ENCODE data around the gene COMMD10.
"Not testable (repeated sequence)": the region's sequence is repeated elsewhere in the genome, so short reads cannot be mapped to it uniquely, and the experiment has no call there.

The COMMD10 gene

GRCh38 chr5:116097301-116097700, 12.5 kb downstream of the COMMD10 start:
- DNase-seq (ENCODE audit: low read depth in 2 of 2) = no peak

- DNase-seq (ENCODE audit: low read depth in 2 of 2) = no peak
Measured at GRCh38 chr5:116098998-116099397, 14.2 kb downstream of the COMMD10 start.

GRCh38 chr5:116104941-116105340, 20.1 kb downstream of the COMMD10 start:
- DNase-seq (ENCODE audit: low read depth in 2 of 2) = not testable (repeated sequence)

- DNase-seq (ENCODE audit: low read depth in 2 of 2) = no peak
Measured at GRCh38 chr5:116115163-116115562, 30.3 kb downstream of the COMMD10 start.

- no peak for DNase-seq (ENCODE audit: low read depth in 2 of 2)
Measured at GRCh38 chr5:116130471-116130870, 45.6 kb downstream of the COMMD10 start.

GRCh38 chr5:116130976-116131375, 46.2 kb downstream of the COMMD10 start:
- DNase-seq (ENCODE audit: low read depth in 2 of 2) = no peak

- no peak for DNase-seq (ENCODE audit: low read depth in 2 of 2)
Measured at GRCh38 chr5:116133281-116133680, 48.5 kb downstream of the COMMD10 start.

GRCh38 chr5:116135344-116135743, 50.5 kb downstream of the COMMD10 start:
- no peak for DNase-seq (ENCODE audit: low read depth in 2 of 2)

- no peak for DNase-seq (ENCODE audit: low read depth in 2 of 2)
Measured at GRCh38 chr5:116137544-116138378, 52.9 kb downstream of the COMMD10 start.

- DNase-seq (ENCODE audit: low read depth in 2 of 2) = no peak
Measured at GRCh38 chr5:116142495-116142894, 57.7 kb downstream of the COMMD10 start.

GRCh38 chr5:116144103-116144502, 59.3 kb downstream of the COMMD10 start:
- no peak for DNase-seq (ENCODE audit: low read depth in 2 of 2)

- DNase-seq (ENCODE audit: low read depth in 2 of 2) = no peak
Measured at GRCh38 chr5:116144991-116145390, 60.2 kb downstream of the COMMD10 start.

GRCh38 chr5:116145416-116145815, 60.6 kb downstream of the COMMD10 start:
- no peak for DNase-seq (ENCODE audit: low read depth in 2 of 2)

- no peak for DNase-seq (ENCODE audit: low read depth in 2 of 2)
Measured at GRCh38 chr5:116152169-116152568, 67.3 kb downstream of the COMMD10 start.

- no peak for DNase-seq (ENCODE audit: low read depth in 2 of 2)
Measured at GRCh38 chr5:116153687-116154174, 68.9 kb downstream of the COMMD10 start.

GRCh38 chr5:116154252-116154651, 69.4 kb downstream of the COMMD10 start:
- no peak for DNase-seq (ENCODE audit: low read depth in 2 of 2)

GRCh38 chr5:116154931-116155330, 70.1 kb downstream of the COMMD10 start:
- DNase-seq (ENCODE audit: low read depth in 2 of 2) = no peak

- no peak for DNase-seq (ENCODE audit: low read depth in 2 of 2)
Measured at GRCh38 chr5:116157902-116158301, 73.1 kb downstream of the COMMD10 start.

- DNase-seq (ENCODE audit: low read depth in 2 of 2) = no peak
Measured at GRCh38 chr5:116159006-116159405, 74.2 kb downstream of the COMMD10 start.

GRCh38 chr5:116174111-116174510, 89.3 kb downstream of the COMMD10 start:
- DNase-seq (ENCODE audit: low read depth in 2 of 2) = no peak

- no peak for DNase-seq (ENCODE audit: low read depth in 2 of 2)
Measured at GRCh38 chr5:116176121-116176520, 91.3 kb downstream of the COMMD10 start.

GRCh38 chr5:116178925-116179324, 94.1 kb downstream of the COMMD10 start:
- DNase-seq (ENCODE audit: low read depth in 2 of 2) = no peak

GRCh38 chr5:116209166-116209565, 124.3 kb downstream of the COMMD10 start:
- DNase-seq (ENCODE audit: low read depth in 2 of 2) = no peak

GRCh38 chr5:116212225-116212624, 127.4 kb downstream of the COMMD10 start:
- DNase-seq (ENCODE audit: low read depth in 2 of 2) = no peak

All from stimulated activated CD8-positive, alpha-beta memory T cell treated with anti-CD3 and anti-CD28 coated beads, Interleukin-2, amount 100 ng/mL, for 48 hours (primary cell).